Activated CD4-positive, alpha-beta T cell treated with anti-CD3 and anti-CD28 coated beads for 36 hours (primary cell): Measurements from ENCODE around the gene PLEKHM3. TPM values are rescaled to one million over a fixed set of nuclear protein-coding genes. Genes with fewer than 3 reads are reported as not detected.

Experiments used
- ATAC-seq: fragments of 200-7000 bp; cut with Tn5 transposase; one replicate; pipeline ENCODE4 v1.10.0; 2021; ENCODE audit warnings: mild to moderate bottlenecking, moderate library complexity
- CTCF ChIA-PET: fragments of 350-600 bp; sonication (Branson Sonifier 250); formaldehyde crosslinking; loops from one replicate; lab custom pipeline; 2021; ENCODE audit warnings: antibody characterized with exemption; lab: Charles Lee
- POLR2A ChIA-PET: fragments of 350-600 bp; sonication (Branson Sonifier 250); formaldehyde crosslinking; loops from one replicate; lab custom pipeline; 2021; ENCODE audit warnings: antibody characterized with exemption, inconsistent platforms; lab: Charles Lee
- DNase-seq: peaks from one replicate; pipeline ENCODE4 v3.0.0-alpha.2; 2020
- H3K27ac Mint-ChIP-seq: one replicate; pipeline ENCODE4 v1.8.0; 2021; ENCODE audit warnings: mixed read lengths
- H3K27me3 Mint-ChIP-seq: one replicate; pipeline ENCODE4 v1.8.0; 2021; ENCODE audit warnings: mixed read lengths
- H3K36me3 Mint-ChIP-seq: one replicate; pipeline ENCODE4 v1.8.0; 2021; ENCODE audit warnings: low read depth, mixed read lengths
- H3K4me1 Mint-ChIP-seq: one replicate; pipeline ENCODE4 v1.8.0; 2021; ENCODE audit warnings: mixed read lengths
- H3K4me3 Mint-ChIP-seq: one replicate; pipeline ENCODE4 v1.8.0; 2021; ENCODE audit warnings: mild to moderate bottlenecking, moderate library complexity, mixed read lengths
- H3K9me3 Mint-ChIP-seq: one replicate; pipeline ENCODE4 v1.8.0; 2021; ENCODE audit warnings: low read depth, mixed read lengths
- intact Hi-C, 2 experiments: fragments of 100-400 bp; cut with DNase I in 1 of 2; cut with micrococcal nuclease in 1 of 2; formaldehyde crosslinking; loops; one replicate each; pipeline versions ENCODE4 v1.14.2 to v1.15.1; 2022 to 2024; cut with DNase I, micrococcal nuclease
- total RNA-seq, 2 experiments: library from RNA; stranded (reverse); gene quantifications; one replicate each; pipeline ENCODE4 v1.2.3, GENCODE V29; 2021

The PLEKHM3 gene
- total RNA-seq, 2 experiments from 2014 or later, result 4.5 to 5.2 TPM

GRCh38 chr2:207944979-207945600 is 80.2 kb downstream of the PLEKHM3 start:
- H3K9me3 Mint-ChIP-seq, result no peaks in the 10 kb centered on the region
- no peaks in the 10 kb centered on the region for H3K27me3 Mint-ChIP-seq
- peaks cover 15% of the 10 kb centered on the region for H3K36me3 Mint-ChIP-seq
- ATAC-seq, result no peak
- POLR2A ChIA-PET, result no interaction called here
- H3K27ac Mint-ChIP-seq, result no peak overlapping the region
- CTCF ChIA-PET, result interaction anchor here (1.5 kb wide), 1 partner anchor 96 kb away, joined by 3 read pairs; no protein-coding TSS in a partner anchor
- no peak for DNase-seq
- intact Hi-C loops, result no loop called here
- no peak overlapping the region for H3K4me3 Mint-ChIP-seq
- no peaks in the 10 kb centered on the region for H3K4me1 Mint-ChIP-seq

GRCh38 chr2:207944334-207944733 is 81.0 kb downstream of the PLEKHM3 start:
- ChIA-PET POLR2A (no interaction called here), CTCF (interaction anchor here (1.5 kb wide), 1 partner anchor 96 kb away, joined by 3 read pairs; no protein-coding TSS in a partner anchor)
- no peaks in the 10 kb centered on the region for H3K27me3 Mint-ChIP-seq
- H3K27ac Mint-ChIP-seq, result no peak overlapping the region
- H3K4me3 Mint-ChIP-seq, result no peak overlapping the region
- ATAC-seq (no peak), DNase-seq (no peak)
- intact Hi-C loops, result no loop called here
- peaks cover 15% of the 10 kb centered on the region for H3K36me3 Mint-ChIP-seq
- H3K9me3 Mint-ChIP-seq, result no peaks in the 10 kb centered on the region
- H3K4me1 Mint-ChIP-seq, result no peaks in the 10 kb centered on the region

- peaks cover 7% of the 10 kb centered on the region for H3K36me3 Mint-ChIP-seq
- POLR2A ChIA-PET, result no interaction called here
- H3K27ac Mint-ChIP-seq, result no peak overlapping the region
- ATAC-seq (no peak), DNase-seq (no peak)
- intact Hi-C loops, result no loop called here
- H3K27me3 Mint-ChIP-seq, result no peaks in the 10 kb centered on the region
- H3K9me3 Mint-ChIP-seq, result no peaks in the 10 kb centered on the region
- H3K4me3 Mint-ChIP-seq, result no peak overlapping the region
- CTCF ChIA-PET, result interaction anchor here (0.8 to 1.6 kb wide), 3 partner anchors 33 to 93 kb away, joined by 3 to 4 read pairs (median 3); no protein-coding TSS in a partner anchor
- no peaks in the 10 kb centered on the region for H3K4me1 Mint-ChIP-seq
These were observed 85.8 kb downstream of the PLEKHM3 start for GRCh38 chr2:207939342-207940108.

- H3K4me3 Mint-ChIP-seq, result no peak overlapping the region
- H3K9me3 Mint-ChIP-seq, result no peaks in the 10 kb centered on the region
- no peak overlapping the region for H3K27ac Mint-ChIP-seq
- H3K36me3 Mint-ChIP-seq, result peaks cover 2% of the 10 kb centered on the region
- no peaks in the 10 kb centered on the region for H3K4me1 Mint-ChIP-seq
- CTCF ChIA-PET, result interaction anchor here (0.8 to 1.6 kb wide), 2 partner anchors 34 to 93 kb away, joined by 3 to 4 read pairs; no protein-coding TSS in a partner anchor
- no peak for ATAC-seq
- POLR2A ChIA-PET, result no interaction called here
- no peaks in the 10 kb centered on the region for H3K27me3 Mint-ChIP-seq
- no peak for DNase-seq
- intact Hi-C loops, result no loop called here
These were observed 86.4 kb downstream of the PLEKHM3 start for GRCh38 chr2:207938886-207939285.

GRCh38 chr2:207938415-207938814 is 86.9 kb downstream of the PLEKHM3 start:
- ATAC-seq (no peak), DNase-seq (no peak)
- no peaks in the 10 kb centered on the region for H3K4me1 Mint-ChIP-seq
- CTCF ChIA-PET, result interaction anchor here (0.8 to 1.6 kb wide), 2 partner anchors 34 to 94 kb away, joined by 3 to 4 read pairs; no protein-coding TSS in a partner anchor
- no peaks in the 10 kb centered on the region for H3K9me3 Mint-ChIP-seq
- H3K27me3 Mint-ChIP-seq, result no peaks in the 10 kb centered on the region
- no peak overlapping the region for H3K27ac Mint-ChIP-seq
- no peak overlapping the region for H3K4me3 Mint-ChIP-seq
- POLR2A ChIA-PET, result no interaction called here
- intact Hi-C loops, result no loop called here
- peaks cover 2% of the 10 kb centered on the region for H3K36me3 Mint-ChIP-seq

DNA sequence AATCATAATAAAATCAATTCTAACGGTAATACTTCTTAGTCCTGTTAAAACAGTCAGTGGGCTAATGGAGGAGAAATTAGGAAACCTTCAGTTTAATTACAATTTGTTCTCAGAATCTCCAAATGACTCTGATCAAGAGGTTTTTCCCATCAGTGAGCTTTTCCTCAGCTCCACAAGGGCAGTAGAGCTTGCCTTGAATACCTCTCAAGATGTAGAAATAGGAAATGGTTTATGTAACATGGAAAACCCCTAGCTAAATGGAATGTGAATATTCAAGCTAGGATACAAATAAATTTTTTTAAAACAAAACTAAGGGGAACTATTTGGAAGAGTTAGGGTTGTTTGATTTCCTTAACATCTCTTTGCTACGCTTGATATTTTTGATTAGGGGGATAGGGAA is 87.5 kb downstream of the PLEKHM3 start:
- ChIA-PET CTCF (interaction anchor here (1.6 kb wide), 1 partner anchor 35 kb away, joined by 4 read pairs; no protein-coding TSS in a partner anchor), POLR2A (no interaction called here)
- Mint-ChIP-seq H3K4me1 (no peaks in the 10 kb centered on the region), H3K36me3 (peaks cover 1% of the 10 kb centered on the region), H3K27ac (no peak overlapping the region), H3K27me3 (no peaks in the 10 kb centered on the region), H3K4me3 (no peak overlapping the region), H3K9me3 (no peaks in the 10 kb centered on the region)
- ATAC-seq (no peak), DNase-seq (no peak)
- intact Hi-C loops, result no loop called here

DNA sequence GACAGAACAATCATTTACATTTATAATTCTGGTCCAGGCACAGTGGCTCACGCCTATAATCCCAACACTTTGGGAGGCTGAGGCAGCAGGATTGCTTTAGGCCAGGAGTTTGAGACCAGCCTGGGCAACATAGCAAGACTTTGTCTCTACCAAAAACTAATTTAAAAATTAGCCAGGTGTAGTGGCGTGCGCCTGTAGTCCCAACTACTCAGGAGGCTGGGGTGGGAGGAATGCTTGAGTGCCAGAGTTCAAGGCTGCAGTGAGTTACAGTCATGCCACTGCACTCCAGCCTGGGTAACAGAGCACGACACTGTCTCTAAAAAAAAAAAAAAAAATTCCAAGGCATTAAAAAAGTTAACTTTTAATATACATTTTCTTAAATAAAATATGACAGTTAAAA is 88.1 kb downstream of the PLEKHM3 start:
- ChIA-PET POLR2A (no interaction called here), CTCF (interaction anchor here (0.6 kb wide), 1 partner anchor 34 kb away, joined by 3 read pairs; no protein-coding TSS in a partner anchor)
- Mint-ChIP-seq H3K27ac (no peak overlapping the region), H3K9me3 (no peaks in the 10 kb centered on the region), H3K36me3 (no peaks in the 10 kb centered on the region), H3K27me3 (no peaks in the 10 kb centered on the region), H3K4me1 (no peaks in the 10 kb centered on the region), H3K4me3 (no peak overlapping the region)
- ATAC-seq (no peak), DNase-seq (no peak)
- intact Hi-C loops, result no loop called here

DNA sequence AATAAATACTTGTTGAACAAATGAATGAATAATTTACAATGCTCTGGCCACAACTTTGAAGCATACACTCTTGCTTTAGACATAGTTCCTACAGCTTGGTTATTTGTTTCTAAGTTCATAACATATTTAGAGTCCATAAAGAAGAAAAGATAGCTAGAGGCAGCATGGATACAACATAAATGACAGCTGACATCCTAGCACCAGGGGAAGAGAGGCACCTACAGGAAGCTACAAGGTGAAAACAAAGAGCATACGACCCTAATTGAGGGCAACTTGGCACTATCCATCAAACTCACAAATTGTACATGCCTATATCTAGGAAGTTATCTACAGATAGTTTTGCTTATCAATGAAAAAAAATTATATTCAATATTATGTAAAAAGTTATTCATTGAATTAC is 88.9 kb downstream of the PLEKHM3 start:
- POLR2A ChIA-PET, result no interaction called here
- no peak for DNase-seq
- intact Hi-C loops, result no loop called here
- Mint-ChIP-seq H3K4me3 (no peak overlapping the region), H3K27ac (no peak overlapping the region), H3K27me3 (no peaks in the 10 kb centered on the region), H3K36me3 (no peaks in the 10 kb centered on the region), H3K9me3 (no peaks in the 10 kb centered on the region), H3K4me1 (no peaks in the 10 kb centered on the region)
- CTCF ChIA-PET, result interaction anchor here (1.2 kb wide), 1 partner anchor 104 kb away, joined by 5 read pairs; no protein-coding TSS in a partner anchor
- no peak for ATAC-seq

- CTCF ChIA-PET, result interaction anchor here (1.2 kb wide), 1 partner anchor 104 kb away, joined by 5 read pairs; no protein-coding TSS in a partner anchor
- Mint-ChIP-seq H3K27me3 (no peaks in the 10 kb centered on the region), H3K4me1 (no peaks in the 10 kb centered on the region), H3K36me3 (no peaks in the 10 kb centered on the region), H3K4me3 (no peak overlapping the region), H3K9me3 (no peaks in the 10 kb centered on the region), H3K27ac (no peak overlapping the region)
- POLR2A ChIA-PET, result no interaction called here
- no peak for DNase-seq
- no peak for ATAC-seq
- intact Hi-C loops, result no loop called here
These were observed 89.3 kb downstream of the PLEKHM3 start for GRCh38 chr2:207935991-207936370.

GRCh38 chr2:207935121-207935990 is 90.0 kb downstream of the PLEKHM3 start:
- H3K9me3 Mint-ChIP-seq, result no peaks in the 10 kb centered on the region
- no peak for DNase-seq
- POLR2A ChIA-PET, result no interaction called here
- no peak overlapping the region for H3K27ac Mint-ChIP-seq
- H3K36me3 Mint-ChIP-seq, result peaks cover 3% of the 10 kb centered on the region
- ATAC-seq, result no peak
- CTCF ChIA-PET, result interaction anchor here (1.0 to 1.2 kb wide), 2 partner anchors 27 to 105 kb away, joined by 3 to 5 read pairs; no protein-coding TSS in a partner anchor
- H3K4me3 Mint-ChIP-seq, result no peak overlapping the region
- intact Hi-C loops, result no loop called here
- H3K27me3 Mint-ChIP-seq, result no peaks in the 10 kb centered on the region
- no peaks in the 10 kb centered on the region for H3K4me1 Mint-ChIP-seq

GRCh38 chr2:207934720-207935119 is 90.6 kb downstream of the PLEKHM3 start:
- Mint-ChIP-seq H3K27ac (no peak overlapping the region), H3K4me3 (no peak overlapping the region), H3K4me1 (no peaks in the 10 kb centered on the region), H3K36me3 (peaks cover 3% of the 10 kb centered on the region), H3K27me3 (no peaks in the 10 kb centered on the region), H3K9me3 (no peaks in the 10 kb centered on the region)
- POLR2A ChIA-PET, result no interaction called here
- intact Hi-C loops, result no loop called here
- DNase-seq, result no peak
- CTCF ChIA-PET, result interaction anchor here (1.0 kb wide), 1 partner anchor 26 kb away, joined by 3 read pairs; no protein-coding TSS in a partner anchor
- ATAC-seq, result no peak
